Urothelium cell line (cell line): ENCODE results near the gene TXNDC17.
A peak's percentile ranks its signal among the peaks of the same experiment; 100 is the strongest.
"Not testable (repeated sequence)": the region's sequence is repeated elsewhere in the genome, so short reads cannot be mapped to it uniquely, and the experiment has no call there.

Experiments used
- DNase-seq: peaks from one replicate; pipeline ENCODE4 v3.0.0; 2011; ENCODE audit warnings: low spot score, mixed read lengths
- FAIRE-seq: peaks from 2 replicates; lab custom pipeline; 2011; peaks lifted over from hg19 to GRCh38; lab: Jason Lieb, UNC

Gene TXNDC17

GRCh38 chr17:6636616-6637457 lies 4.0 kb upstream of the TXNDC17 start:
- DNase-seq (no peak), FAIRE-seq (no peak)

DNA sequence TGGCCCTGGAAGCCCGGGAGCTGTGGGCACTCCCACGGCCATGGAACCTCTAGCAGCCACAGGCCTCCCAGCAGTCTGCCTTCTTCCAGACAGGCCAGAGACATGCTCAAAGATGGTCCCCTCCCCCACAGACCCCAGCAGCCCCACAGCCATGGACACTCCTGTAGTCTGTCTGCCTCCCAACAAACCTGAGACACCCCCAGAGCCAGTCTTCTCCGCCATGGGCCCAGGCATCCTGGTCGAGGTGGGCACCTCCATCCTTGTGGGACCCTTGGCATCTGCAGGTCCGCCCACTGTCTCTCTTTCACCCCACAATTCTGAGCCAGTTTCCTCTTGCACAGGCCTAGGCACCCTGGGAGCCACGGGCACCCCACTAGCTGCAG lies 3.4 kb upstream of the TXNDC17 start:
- DNase-seq: no peak
- no peak for FAIRE-seq

GRCh38 chr17:6638046-6638908 lies 2.6 kb upstream of the TXNDC17 start:
- no peak for FAIRE-seq
- no peak for DNase-seq

DNA sequence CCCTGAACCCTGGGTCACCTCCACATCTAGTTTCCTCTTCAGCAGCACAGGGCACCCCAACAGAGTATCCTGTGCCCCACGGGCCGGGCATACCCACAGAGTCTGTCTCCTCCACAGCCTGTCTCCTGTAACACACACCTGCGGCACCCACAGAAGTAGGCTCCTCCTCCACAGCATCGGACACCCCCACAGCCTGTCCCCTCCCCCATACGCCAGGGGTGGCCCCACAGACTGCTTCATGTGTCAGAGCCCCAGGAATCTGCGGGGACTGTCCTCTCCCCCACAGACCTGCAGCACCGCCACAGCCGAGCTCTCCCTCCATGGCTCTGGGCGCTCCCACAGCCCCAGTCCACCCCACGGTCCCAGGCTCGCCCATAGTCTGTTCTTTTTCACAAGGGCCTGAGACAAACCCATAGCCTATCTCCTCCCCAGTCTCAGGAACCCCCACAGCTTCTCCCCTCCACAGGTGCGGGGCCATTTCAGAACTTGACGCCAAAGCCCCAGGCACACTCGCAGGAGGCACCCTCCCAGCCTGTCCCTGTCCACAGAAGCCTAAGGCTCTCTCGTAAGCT lies 1.8 kb upstream of the TXNDC17 start:
- no peak for FAIRE-seq

DNA sequence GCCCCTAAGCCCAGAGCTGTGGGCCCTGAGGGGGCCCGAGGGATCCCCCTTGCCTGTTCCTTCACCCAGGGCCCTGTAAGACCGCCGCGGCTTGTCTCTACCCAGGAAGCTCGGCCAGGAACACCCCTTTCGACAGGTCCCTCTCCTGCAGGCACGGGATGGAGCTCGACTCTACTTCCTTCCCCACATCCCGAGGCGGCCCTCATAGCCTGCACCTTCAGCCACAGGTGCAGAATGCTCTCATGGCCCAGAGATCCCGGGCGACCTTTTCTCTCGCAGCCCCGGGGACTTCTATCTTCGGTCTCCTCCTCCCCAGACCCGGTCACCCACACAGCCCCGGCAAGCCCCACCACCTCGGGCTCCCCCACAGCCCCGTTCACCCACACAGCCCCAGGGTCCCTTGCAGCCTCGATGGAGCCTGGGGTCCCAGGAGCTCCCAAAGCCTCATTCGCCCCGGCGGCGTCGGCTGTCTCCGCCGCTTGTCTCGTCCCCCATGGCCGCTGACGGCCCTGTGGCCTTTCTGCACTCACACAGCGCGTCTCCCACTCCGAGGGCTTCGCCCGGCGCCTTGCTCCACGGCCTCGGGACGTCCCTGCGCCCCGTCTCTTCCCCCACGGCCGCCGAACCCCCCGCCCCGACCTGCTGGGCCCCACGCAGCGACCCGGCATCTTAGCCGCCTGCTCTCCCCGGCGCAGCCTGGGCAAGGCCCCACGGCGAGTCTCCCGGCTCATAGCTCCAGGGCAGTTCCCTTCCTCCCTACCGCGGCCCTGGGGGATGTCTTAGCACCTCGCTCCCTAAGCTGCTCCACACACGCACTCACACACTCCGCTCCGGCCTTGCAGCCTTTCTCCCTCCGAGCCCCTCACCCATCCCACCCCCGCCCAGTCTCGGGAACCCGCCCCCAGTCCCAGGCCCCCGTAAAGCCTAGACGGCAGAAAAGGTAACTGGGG lies 999 bp upstream of the TXNDC17 start:
- FAIRE-seq (no peak), DNase-seq (peak; percentile 26)

More for the DNA sequence above, 1.8 kb upstream of the TXNDC17 start:
- DNase-seq: no peak

GRCh38 chr17:6641247-6641863 lies 495 bp downstream of the TXNDC17 start:
- FAIRE-seq (no peak), DNase-seq (no peak)

- DNase-seq: no peak
These were observed 1.7 kb downstream of the TXNDC17 start for GRCh38 chr17:6642592-6642991.

DNA sequence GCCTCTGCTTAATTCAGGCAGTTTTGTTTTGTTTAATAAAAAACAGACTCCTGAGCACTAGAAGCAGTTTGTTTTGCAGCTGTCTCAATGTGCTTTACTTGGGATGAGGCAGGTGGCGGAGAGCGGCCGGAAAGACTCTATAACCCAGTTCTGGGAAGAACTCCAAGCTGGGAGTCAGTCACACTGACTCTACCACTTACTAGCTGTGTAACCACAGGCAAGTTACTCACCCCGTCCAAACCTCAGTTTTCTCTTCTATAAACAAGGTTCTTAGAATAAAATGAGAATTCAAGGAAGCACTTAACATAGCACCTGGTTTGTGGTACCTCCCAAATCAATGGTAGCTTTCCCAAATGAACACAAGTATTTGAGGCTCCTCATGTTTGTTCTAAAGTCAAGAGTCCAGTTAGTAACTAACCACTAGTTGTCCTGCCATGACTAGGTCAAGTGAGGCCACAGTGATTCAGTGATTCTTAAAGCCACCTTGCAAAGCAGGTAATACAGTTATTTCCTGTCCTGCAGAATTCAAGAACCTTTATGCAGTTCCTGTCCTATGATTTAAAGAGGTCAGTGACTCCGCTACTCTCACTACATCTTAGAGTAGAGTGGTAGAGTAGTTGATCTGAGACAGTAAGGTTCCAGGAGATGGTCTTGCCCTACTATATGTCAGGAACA lies 2.7 kb downstream of the TXNDC17 start:
- FAIRE-seq: no peak

More at GRCh38 chr17:6642592-6642991, 1.7 kb downstream of the TXNDC17 start:
- no peak for FAIRE-seq

DNA sequence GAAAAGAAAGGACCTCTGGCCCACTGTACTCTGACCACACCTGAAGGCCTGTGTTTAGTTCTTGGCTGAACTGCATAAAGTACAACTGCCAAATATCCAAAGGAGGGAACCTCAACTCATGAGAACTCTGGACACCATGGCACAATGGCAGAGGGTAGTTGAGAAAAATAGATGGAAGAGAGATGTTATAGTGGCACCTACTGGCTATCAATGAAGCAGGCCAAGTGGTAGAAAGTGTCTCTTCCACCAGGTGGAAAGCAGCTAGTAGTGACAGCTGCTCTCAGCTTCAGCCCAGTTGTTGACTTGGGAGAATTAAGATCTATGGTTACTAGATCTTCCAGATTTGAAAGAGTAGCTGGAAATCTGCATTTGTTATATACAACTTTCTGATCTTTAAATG lies 7.3 kb downstream of the TXNDC17 start:
- no peak for DNase-seq
- FAIRE-seq: no peak

More for the DNA sequence above, 2.7 kb downstream of the TXNDC17 start:
- no peak for DNase-seq

DNA sequence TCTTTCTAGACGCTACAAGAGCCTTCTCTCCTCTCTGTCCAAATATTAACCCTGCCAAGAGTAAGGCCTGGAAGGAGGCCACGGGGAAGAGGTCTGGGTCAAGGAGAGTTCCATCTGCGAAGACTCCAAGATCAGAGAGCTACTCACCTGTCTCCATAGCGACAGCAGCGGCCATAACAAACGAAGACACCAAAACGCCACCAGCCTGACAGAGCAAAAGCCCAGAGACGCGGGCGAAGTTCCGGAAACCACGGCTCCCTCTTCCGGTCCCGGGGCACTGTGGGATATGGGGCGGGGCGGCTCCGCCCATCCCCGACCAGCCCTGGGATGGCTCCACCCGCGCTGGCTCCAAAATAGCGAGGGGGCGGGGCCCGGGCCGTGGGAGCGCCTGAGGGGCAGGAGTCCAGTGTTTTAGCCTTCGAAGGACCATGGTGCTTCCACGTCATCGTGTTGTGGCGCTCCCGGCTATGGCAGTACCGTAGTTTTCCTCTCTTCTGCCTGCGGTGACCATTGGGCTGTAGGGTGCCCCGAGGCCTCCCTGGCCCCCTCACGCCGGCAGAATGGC lies 10.6 kb downstream of the TXNDC17 start, which contains the start of the genes C17orf100 and MED31:
Gene C17orf100, plus strand, starts transcription at position 409 of the 565 bp plus-strand sequence. Its CDS starts 152 bp downstream, at position 561.
Gene MED31, minus strand, starts transcription at position 252 of the 565 bp plus-strand sequence. Its CDS starts 77 bp downstream, at position 175.
- FAIRE-seq: no peak
- DNase-seq: peak; percentile 94

- FAIRE-seq: no peak
- DNase-seq: peak; percentile 39
These were observed 11.1 kb downstream of the TXNDC17 start for GRCh38 chr17:6651919-6652452.

GRCh38 chr17:6654841-6655731 lies 14.2 kb downstream of the TXNDC17 start:
- DNase-seq (no peak), FAIRE-seq (no peak)

GRCh38 chr17:6655732-6656361 lies 15.0 kb downstream of the TXNDC17 start:
- FAIRE-seq, DNase-seq: not testable (repeated sequence)

- DNase-seq, FAIRE-seq: not testable (repeated sequence)
These were observed 16.2 kb downstream of the TXNDC17 start for GRCh38 chr17:6656797-6657632.

- DNase-seq: no peak
- no peak for FAIRE-seq
These were observed 16.9 kb downstream of the TXNDC17 start for GRCh38 chr17:6657633-6658287.
